NCI-H460 (cell line): ENCODE measurements around the gene DDR1. TPM values are rescaled to one million over a fixed set of nuclear protein-coding genes. Genes with fewer than 3 reads are reported as not detected.

Source experiments
- DNase-seq: peaks from one replicate; pipeline ENCODE4 v3.0.0-alpha.2; 2016; ENCODE audit warnings: low read depth; ENCODE audit errors: extremely low read depth
- small RNA-seq, 2 experiments: library from RNA; depleted of rRNA; stranded (forward); fragments of <200 nt; gene quantifications; one replicate each; pipeline ENCODE3, GENCODE V24; 2014
- total RNA-seq: library from RNA; depleted of rRNA; stranded (reverse); fragments of >200 nt; shearing (Covaris generic); gene quantifications from 2 replicates; pipeline ENCODE4 v1.2.3, GENCODE V29; 2014; rRNA removed

DDR1 gene
- total RNA-seq, 1 experiment from 2014 or later, result 23.8 TPM

GRCh38 chr6:30942338-30943060 lies 58.2 kb downstream of the DDR1 start:
- DNase-seq, result peak; percentile 91

- DNase-seq, result no peak
These were observed 59.7 kb downstream of the DDR1 start for GRCh38 chr6:30944051-30944450.

DNA sequence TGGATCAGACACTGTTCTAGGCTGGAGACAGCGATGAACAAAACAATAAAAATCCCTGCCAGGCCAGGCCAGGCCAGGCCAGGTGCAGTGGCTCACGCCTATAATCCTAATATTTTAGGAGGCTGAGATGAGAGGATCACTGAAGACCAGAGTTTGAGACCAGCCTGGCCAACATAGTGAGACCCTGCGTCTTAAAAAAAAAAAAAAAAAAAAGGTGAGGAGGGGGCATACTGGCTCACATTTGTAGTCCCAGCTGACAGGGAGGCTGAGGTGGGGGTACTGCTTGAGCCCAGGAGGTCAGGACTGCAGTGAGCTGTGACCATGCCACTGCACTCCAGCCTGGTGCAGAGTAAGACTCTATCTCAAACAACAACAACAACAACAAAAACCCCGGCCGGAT lies 61.0 kb downstream of the DDR1 start:
- DNase-seq, result no peak

DNA sequence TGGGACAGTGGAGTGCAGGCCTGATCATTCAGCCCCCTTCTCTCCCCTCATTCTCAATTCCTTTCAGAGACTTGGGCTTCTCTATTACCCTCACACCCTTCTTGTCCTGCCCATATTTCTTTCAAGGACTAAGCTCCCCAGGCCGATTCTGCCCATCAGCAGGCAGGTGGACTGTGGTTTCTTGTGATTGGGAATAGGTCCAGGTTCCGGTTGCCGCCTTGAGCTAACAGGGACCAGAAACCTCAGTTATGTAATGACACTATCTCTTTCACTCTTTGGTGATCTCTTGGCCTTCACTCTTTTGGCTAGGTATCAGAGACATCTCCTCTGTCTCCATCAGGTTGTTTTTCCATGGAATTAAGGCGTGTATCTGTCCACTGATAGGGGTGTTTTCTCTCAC lies 62.9 kb downstream of the DDR1 start:
- no peak for DNase-seq

DNA sequence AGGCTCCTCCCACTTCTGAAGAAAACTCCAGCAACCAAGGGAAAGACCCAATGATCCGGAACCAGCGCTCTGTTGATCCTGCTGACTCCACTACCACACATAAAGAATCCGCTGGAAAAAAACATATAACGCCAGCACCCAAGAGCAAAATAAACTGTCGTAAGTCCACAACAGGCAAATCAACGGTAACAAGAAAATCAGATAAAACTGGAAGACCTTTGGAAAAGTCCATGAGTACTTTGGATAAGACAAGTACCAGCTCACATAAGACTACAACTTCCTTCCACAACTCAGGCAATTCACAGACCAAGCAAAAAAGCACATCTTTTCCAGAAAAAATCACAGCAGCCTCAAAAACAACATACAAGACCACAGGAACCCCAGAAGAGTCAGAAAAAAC lies 64.5 kb downstream of the DDR1 start:
- DNase-seq, result no peak

Small RNA genes lying within 50 kb of the gene (small RNA-seq; reads per million reads assigned to genes)
- gene RF00019, result 0 reads per million in 2 experiments

Other genes starting within 250 kb of the DDR1 start
- gene C6orf136, start 237.4 kb upstream of the DDR1 start, total RNA-seq, result 7.5 and 8.3 TPM in 2 replicates
- 35.5 and 35.6 TPM in 2 replicates for gene DHX16, start 211.5 kb upstream of the DDR1 start, total RNA-seq
- gene PPP1R18, start 197.9 kb upstream of the DDR1 start, total RNA-seq, result 35.1 and 42.5 TPM in 2 replicates
- gene NRM, start 193.5 kb upstream of the DDR1 start, total RNA-seq, result 6.3 and 6.4 TPM in 2 replicates
- gene MDC1, start 167.2 kb upstream of the DDR1 start, total RNA-seq, result 8.4 and 11.3 TPM in 2 replicates
- 287 and 303 TPM in 2 replicates for gene TUBB, start 164.2 kb upstream of the DDR1 start, total RNA-seq
- 137 and 149 TPM in 2 replicates for gene FLOT1, start 141.8 kb upstream of the DDR1 start, total RNA-seq
- gene IER3, start 140.0 kb upstream of the DDR1 start, total RNA-seq, result 90.1 and 118 TPM in 2 replicates
- 16.2 and 16.9 TPM in 2 replicates for gene GTF2H4, start 23.7 kb downstream of the DDR1 start, total RNA-seq
- gene VARS2, start 29.7 kb downstream of the DDR1 start, total RNA-seq, result 17.7 and 24.6 TPM in 2 replicates
- not detected in 2 replicates for gene SFTA2, start 47.7 kb downstream of the DDR1 start, total RNA-seq
- gene MUCL3, start 56.5 kb downstream of the DDR1 start, total RNA-seq, result 0.15 TPM in 1 of 2 replicates, not detected in the other
- not detected in 2 replicates for gene MUC21, start 99.2 kb downstream of the DDR1 start, total RNA-seq
- not detected in 2 replicates for gene MUC22, start 126.0 kb downstream of the DDR1 start, total RNA-seq
- not detected in 2 replicates for gene C6orf15, start 228.1 kb downstream of the DDR1 start, total RNA-seq
- gene PSORS1C1, start 230.3 kb downstream of the DDR1 start, total RNA-seq, result 0.09 and 0.37 TPM in 2 replicates
- not detected in 2 replicates for gene CDSN, start 235.9 kb downstream of the DDR1 start, total RNA-seq